ENCODE results near the gene TAS2R43.

GRCh38 chr12:11070999-11071398 lies 21.1 kb downstream of the TAS2R43 start:
- no peak for TF ChIP-seq EZH2 (IDR thresholded peaks at IDR 0.05; ENCODE audit: insufficient read depth, low read length)
- TF ChIP-seq CTCF (IDR thresholded peaks at IDR 0.05; ENCODE audit: insufficient read depth, low read depth, low read length), result no peak

Data from astrocyte (in vitro differentiated cells and primary cell).